ENCODE measurements around the gene SH3D19. TPM values are rescaled to one million over a fixed set of nuclear protein-coding genes. Genes with fewer than 3 reads are reported as not detected.
A peak's percentile ranks its signal among the peaks of the same experiment; 100 is the strongest.
"Not testable (repeated sequence)": the region's sequence is repeated elsewhere in the genome, so short reads cannot be mapped to it uniquely, and the experiment has no call there.

Gene SH3D19
- total RNA-seq, 1 donor from 2014 or later, result 86.6 TPM

GRCh38 chr4:151144329-151145072 is 180.9 kb downstream of the SH3D19 start:
- H3K4me3 ChIP-seq, result no peak overlapping the region
- no peaks in the 10 kb centered on the region for H3K4me1 ChIP-seq
- TF ChIP-seq CTCF (IDR thresholded peaks at IDR 0.05), result no peak
- intact Hi-C loops (cut with DNase I), result no loop called here
- no peaks in the 10 kb centered on the region for H3K9me3 ChIP-seq
- H3K27ac ChIP-seq, result peak overlapping the region; percentile 2
- peaks cover 92% of the 10 kb centered on the region for H3K36me3 ChIP-seq
- ATAC-seq (peak in 1 of 2 donors; percentile 71), DNase-seq (no peak)
- H3K27me3 ChIP-seq (ENCODE audit: low read depth), result no peaks in the 10 kb centered on the region

- H3K36me3 ChIP-seq, result peaks cover 92% of the 10 kb centered on the region
- no peaks in the 10 kb centered on the region for H3K4me1 ChIP-seq
- H3K4me3 ChIP-seq, result no peak overlapping the region
- ATAC-seq, result no peak
- no peaks in the 10 kb centered on the region for H3K9me3 ChIP-seq
- no peak overlapping the region for H3K27ac ChIP-seq
- intact Hi-C loops (cut with DNase I), result no loop called here
- no peak for TF ChIP-seq CTCF (IDR thresholded peaks at IDR 0.05)
- no peaks in the 10 kb centered on the region for H3K27me3 ChIP-seq (ENCODE audit: low read depth)
- no peak for DNase-seq
Observed at GRCh38 chr4:151143811-151144210, 181.6 kb downstream of the SH3D19 start.

GRCh38 chr4:151143162-151143561 is 182.2 kb downstream of the SH3D19 start:
- DNase-seq, result no peak
- intact Hi-C loops (cut with DNase I), result no loop called here
- H3K4me1 ChIP-seq, result no peaks in the 10 kb centered on the region
- no peaks in the 10 kb centered on the region for H3K27me3 ChIP-seq (ENCODE audit: low read depth)
- no peak for TF ChIP-seq CTCF (IDR thresholded peaks at IDR 0.05)
- no peak for ATAC-seq
- no peak overlapping the region for H3K4me3 ChIP-seq
- no peaks in the 10 kb centered on the region for H3K9me3 ChIP-seq
- peaks cover 90% of the 10 kb centered on the region for H3K36me3 ChIP-seq
- H3K27ac ChIP-seq, result no peak overlapping the region

GRCh38 chr4:151142758-151143157 is 182.6 kb downstream of the SH3D19 start:
- Histone ChIP-seq H3K36me3 (peaks cover 90% of the 10 kb centered on the region), H3K27me3 (ENCODE audit: low read depth) (no peaks in the 10 kb centered on the region), H3K27ac (no peak overlapping the region), H3K9me3 (no peaks in the 10 kb centered on the region), H3K4me3 (no peak overlapping the region), H3K4me1 (no peaks in the 10 kb centered on the region)
- intact Hi-C loops (cut with DNase I), result no loop called here
- no peak for DNase-seq
- no peak for TF ChIP-seq CTCF (IDR thresholded peaks at IDR 0.05)
- no peak for ATAC-seq

GRCh38 chr4:151139814-151140213 is 185.6 kb downstream of the SH3D19 start:
- Histone ChIP-seq H3K9me3 (no peaks in the 10 kb centered on the region), H3K4me3 (no peak overlapping the region), H3K36me3 (peaks cover 90% of the 10 kb centered on the region), H3K27ac (no peak overlapping the region), H3K27me3 (ENCODE audit: low read depth) (no peaks in the 10 kb centered on the region), H3K4me1 (no peaks in the 10 kb centered on the region)
- no peak for TF ChIP-seq CTCF (IDR thresholded peaks at IDR 0.05)
- ATAC-seq, result no peak
- intact Hi-C loops (cut with DNase I), result no loop called here
- DNase-seq, result no peak

GRCh38 chr4:151136048-151136447 is 189.4 kb downstream of the SH3D19 start:
- H3K4me1 ChIP-seq; H3K9me3 ChIP-seq; DNase-seq; ATAC-seq; intact Hi-C loops (cut with DNase I); H3K27ac ChIP-seq; H3K27me3 ChIP-seq (ENCODE audit: low read depth); H3K4me3 ChIP-seq: not testable (repeated sequence)
- peaks cover 91% of the 10 kb centered on the region for H3K36me3 ChIP-seq
